HG03108 (cell line): ENCODE results near the gene SYT7.

ENCODE experiments used
- ATAC-seq: cut with Tn5 transposase; IDR thresholded peaks from one replicate; pipeline ENCODE4 v1.9.1; 2021; ENCODE audit warnings: moderate library complexity; ENCODE audit not compliant: unreplicated experiment

SYT7 gene

DNA sequence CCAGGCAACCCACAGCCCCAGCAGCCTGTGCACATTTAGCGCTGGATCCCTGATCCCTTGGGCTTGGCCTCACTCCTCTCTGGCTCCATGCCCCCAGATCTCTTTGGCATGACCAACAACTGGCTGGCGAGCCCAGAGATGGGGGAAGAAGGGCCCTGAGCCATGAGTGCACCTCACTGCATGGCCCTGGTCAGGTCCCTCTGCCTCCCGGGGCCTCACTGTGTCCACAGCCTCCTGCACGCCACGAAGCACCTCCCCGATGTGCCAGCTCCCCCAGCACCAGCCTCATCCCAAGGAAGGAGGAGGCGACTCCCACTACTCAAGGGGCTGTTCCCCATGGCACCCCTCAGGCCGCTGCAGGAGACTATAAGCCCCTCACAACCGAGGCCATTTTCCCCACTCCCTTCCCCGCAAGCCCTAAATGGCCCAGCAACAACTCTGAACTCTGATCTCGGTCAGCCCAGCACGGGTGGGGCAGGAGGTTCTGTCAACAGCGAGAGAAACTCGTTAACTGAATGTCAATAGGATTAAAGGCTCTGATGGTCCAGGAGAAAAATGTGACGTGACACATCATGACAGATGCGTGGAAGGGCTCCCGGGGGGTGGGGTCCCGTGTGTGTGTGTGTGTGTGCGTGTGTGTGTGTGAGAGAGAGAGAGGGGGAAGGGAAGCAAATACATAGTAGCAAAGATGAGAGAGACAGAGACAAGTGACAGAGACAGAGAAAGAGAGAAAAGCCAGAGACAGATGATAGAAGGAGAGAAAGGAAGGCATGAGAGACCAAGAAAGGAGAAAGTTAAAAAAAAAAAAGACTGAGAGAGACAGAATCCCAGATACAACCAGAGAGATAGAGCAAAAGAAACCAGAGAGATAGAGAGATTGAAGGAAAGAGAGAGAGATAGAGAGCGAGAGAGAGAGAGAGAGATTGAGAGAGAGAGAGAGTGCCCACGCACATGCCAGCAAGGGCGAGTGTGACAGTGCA, 28.4 kb upstream of the SYT7 start:
- ATAC-seq: no peak

DNA sequence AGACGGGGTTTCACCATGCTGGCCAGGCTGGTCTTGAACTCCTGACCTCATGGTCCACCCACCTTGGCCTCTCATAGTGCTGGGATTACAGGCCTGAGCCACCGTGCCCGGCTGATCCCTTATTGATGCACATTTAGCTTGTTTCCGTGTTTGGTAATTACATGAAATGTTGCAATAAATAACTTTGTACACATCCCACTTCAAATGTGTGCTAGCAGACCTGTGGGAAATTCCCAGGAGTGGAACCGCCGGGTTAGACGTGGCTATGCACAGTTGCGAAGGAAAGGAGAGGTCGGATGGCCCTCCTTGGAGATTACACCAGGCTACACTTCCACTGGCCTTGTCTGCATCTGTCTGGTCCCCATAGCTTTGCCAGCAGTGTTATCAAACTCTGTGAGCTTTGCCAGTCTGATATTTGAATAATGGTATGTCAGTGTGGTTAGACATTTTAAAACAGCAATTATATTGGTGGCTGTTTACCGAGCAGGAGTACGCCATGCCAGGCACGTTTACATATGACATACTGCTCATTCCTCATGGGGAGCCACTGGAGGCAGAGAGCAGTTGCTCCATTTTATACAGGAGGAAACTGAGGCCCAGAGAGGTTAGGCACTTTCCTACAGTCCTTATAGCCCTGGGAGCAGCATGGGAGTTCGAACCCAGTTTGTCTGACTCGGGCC, 27.2 kb upstream of the SYT7 start:
- ATAC-seq: no peak

GRCh38 chr11:61607426-61607825, 26.6 kb upstream of the SYT7 start:
- ATAC-seq: no peak

DNA sequence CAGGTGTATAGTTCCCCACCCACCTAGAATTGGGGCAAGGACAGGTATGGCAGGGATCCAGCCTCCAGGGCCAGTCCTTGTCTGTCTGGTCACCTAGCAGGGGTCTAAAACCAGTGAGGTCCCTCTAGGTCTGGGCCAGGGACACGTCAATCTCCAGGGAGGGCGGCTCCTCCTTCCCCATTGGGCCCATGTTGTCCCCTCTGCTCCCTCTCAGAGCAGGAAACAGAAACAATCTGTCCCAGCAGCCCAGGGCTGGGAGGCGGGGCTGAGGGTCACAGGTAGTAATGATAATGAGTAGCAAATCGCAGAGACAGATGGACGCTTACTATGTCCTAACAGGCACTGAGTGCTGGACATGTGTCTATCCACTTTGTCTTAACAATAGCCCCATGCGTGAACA, 22.8 kb upstream of the SYT7 start:
- no peak for ATAC-seq

DNA sequence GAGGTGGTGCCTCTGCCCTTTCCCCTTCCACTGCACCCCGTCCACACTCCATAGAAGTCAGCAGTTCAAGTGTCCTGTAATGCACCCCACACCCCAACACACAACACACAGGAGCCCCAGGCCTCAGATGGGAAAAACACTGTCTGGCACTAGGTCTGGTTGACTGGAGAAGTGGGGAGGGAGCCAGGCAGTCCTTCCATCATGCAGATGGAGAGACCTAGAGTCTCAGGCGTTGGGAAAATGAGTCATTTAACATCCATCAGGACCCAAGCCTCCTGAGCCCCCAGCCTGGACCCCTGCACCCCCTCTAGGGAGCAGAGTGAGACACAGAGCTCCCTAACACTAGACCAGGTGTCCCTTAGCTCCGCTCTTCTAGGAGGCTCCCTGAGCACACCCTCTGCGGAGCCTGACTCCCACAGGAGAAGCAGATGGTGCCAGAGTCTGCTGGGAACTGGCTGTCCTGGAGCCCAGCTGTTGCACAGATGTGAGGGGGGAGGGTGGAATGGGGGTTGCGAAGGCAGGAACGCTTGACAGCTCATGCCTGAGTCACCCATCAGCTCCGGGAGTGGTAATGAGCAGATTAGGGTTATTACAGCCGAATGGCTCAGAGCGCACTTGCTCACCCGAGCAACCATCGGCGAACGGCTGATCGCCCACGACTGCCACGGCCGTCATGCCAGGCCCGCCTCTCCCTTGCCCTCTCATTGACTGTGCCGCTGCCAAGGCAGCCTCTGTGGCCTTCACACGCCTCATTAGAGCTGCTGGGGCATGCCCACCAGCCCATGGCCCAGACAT, 22.1 kb upstream of the SYT7 start:
- ATAC-seq: no peak

DNA sequence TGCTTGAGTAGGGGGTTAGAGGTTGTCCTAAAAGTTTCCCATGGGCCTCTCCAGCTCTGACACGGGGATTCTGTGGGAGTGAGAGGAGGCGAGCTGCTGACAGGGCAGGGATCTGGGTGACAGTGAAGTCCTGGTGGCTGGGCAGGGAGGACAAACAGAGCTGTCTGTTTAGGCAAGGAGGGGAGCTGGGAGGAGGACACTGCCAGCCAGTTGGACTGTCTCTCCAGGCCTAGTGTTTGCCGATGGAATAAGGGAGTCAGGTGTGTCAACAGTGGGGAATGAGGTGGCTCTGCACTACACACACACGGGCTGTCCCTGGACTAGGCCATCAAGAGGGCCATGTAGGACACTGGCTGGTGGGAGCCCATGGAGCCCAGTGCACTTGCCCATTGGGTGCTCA, 20.6 kb upstream of the SYT7 start:
- ATAC-seq: no peak

GRCh38 chr11:61599968-61600710, 19.3 kb upstream of the SYT7 start:
- no peak for ATAC-seq

GRCh38 chr11:61598886-61599868, 18.3 kb upstream of the SYT7 start:
- ATAC-seq: no peak

- no peak for ATAC-seq
Observed at GRCh38 chr11:61598374-61598773, 17.5 kb upstream of the SYT7 start.

DNA sequence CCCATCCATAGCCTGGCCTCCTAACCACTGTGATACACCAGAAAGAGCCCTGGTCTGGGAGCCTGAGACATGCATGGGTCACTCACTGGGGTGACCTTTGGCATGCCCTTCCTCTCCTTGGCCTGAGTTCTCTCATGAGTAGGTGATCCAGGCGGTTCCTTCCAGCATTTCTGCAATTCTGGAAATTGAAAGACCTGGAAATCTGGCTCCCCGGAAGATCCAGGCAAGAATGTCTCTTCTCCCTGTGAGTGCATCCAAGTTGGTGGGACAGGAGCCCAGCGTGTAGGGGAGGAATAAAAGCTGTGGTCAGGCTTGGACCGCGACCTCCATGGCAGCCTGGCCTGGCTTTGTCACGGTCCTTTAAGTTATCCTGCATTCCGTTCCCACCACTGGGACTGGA, 16.1 kb upstream of the SYT7 start:
- ATAC-seq: no peak

- ATAC-seq: no peak
Observed at GRCh38 chr11:61596542-61596941, 15.7 kb upstream of the SYT7 start.

GRCh38 chr11:61594907-61595257, 14.0 kb upstream of the SYT7 start:
- no peak for ATAC-seq

DNA sequence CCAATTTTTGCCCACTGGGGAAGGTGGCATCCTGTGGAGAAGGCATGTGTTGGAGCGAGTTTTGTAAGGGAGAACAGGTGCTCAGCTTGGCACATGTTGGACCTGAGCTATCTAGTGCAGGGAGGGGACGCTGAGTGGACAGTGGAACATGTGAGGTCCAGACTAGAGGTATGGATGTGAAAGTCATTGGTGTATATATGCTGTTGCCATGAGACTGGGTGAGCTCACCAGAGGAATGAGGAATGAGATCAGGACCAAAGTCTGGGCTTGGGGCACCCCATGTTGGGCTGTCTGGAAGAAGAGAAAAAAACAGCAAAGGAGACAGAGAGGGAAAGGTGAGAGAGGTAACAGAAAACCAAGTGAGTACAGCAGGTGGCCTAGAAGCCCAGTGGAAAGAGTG, 12.3 kb upstream of the SYT7 start:
- ATAC-seq: no peak

- no peak for ATAC-seq
Observed at GRCh38 chr11:61592176-61592575, 11.3 kb upstream of the SYT7 start.

DNA sequence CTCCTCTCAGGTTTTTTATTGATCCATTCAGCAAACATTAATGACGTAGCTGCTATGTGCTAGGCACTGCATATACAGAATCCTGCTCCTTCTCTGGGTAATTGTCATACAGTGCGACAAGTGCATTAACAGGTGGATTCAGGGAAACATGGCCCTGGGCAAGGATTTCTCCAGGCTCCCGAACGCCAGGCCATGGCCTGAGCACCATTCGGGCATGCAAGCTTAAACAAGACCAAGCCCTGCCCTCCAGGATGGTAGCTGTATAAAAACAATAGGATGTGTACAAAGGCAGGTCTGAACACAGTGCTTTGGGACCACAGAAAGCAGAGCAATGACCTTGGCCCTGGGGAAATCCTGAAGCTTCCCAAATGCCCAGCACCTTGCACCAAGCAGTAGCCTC, 9.1 kb upstream of the SYT7 start:
- no peak for ATAC-seq

- ATAC-seq: no peak
Observed at GRCh38 chr11:61588728-61589191, 7.9 kb upstream of the SYT7 start.

GRCh38 chr11:61587951-61588727, 7.3 kb upstream of the SYT7 start:
- no peak for ATAC-seq

GRCh38 chr11:61587541-61587941, 6.7 kb upstream of the SYT7 start:
- no peak for ATAC-seq
